IPS DF 6.9 (cell line): ENCODE data around the gene MBOAT2.

Experiments
- DNase-seq: peaks from one replicate; pipeline ENCODE4 v3.0.0-alpha.2; 2013; ENCODE audit warnings: low read depth, low spot score
- H3K27ac ChIP-seq: one replicate; pipeline ENCODE4 v1.5.1; 2013; ENCODE audit warnings: low read length, control low read depth
- H3K27me3 ChIP-seq: 2 replicates; pipeline ENCODE4 v1.6.1; 2013; ENCODE audit warnings: mild to moderate bottlenecking, low read length; ENCODE audit not compliant: control insufficient read depth, insufficient read depth
- H3K36me3 ChIP-seq: 2 replicates; pipeline ENCODE4 v1.6.1; 2013; ENCODE audit warnings: low read length; ENCODE audit not compliant: control insufficient read depth, insufficient read depth
- H3K4me1 ChIP-seq: 2 replicates; pipeline ENCODE4 v1.6.1; 2013; ENCODE audit warnings: low read length; ENCODE audit not compliant: control insufficient read depth, insufficient read depth
- H3K4me3 ChIP-seq: 2 replicates; pipeline ENCODE4 v1.5.1; 2013; ENCODE audit warnings: mild to moderate bottlenecking, low read length
- H3K9me3 ChIP-seq: 2 replicates; pipeline ENCODE4 v1.6.1; 2013; ENCODE audit warnings: low read length, inconsistent platforms; ENCODE audit not compliant: control insufficient read depth, insufficient read depth
- WGBS: extraction: QIAGEN DNeasy Blood & Tissue Kit; methylation state at CpG from one replicate; pipeline ENCODE4 v1.1.7; 2013; ENCODE audit warnings: mixed read lengths, missing lambda C conversion rate; ENCODE audit not compliant: insufficient read length, insufficient coverage; 5-methylcytosine and 5-hydroxymethylcytosine counted together

Gene MBOAT2

GRCh38 chr2:8863331-8863953, 140.0 kb downstream of the MBOAT2 start:
- Histone ChIP-seq H3K9me3 (no peaks in the 10 kb centered on the region), H3K27ac (no peak overlapping the region), H3K4me1 (no peaks in the 10 kb centered on the region), H3K27me3 (no peaks in the 10 kb centered on the region), H3K36me3 (no peaks in the 10 kb centered on the region), H3K4me3 (no peak overlapping the region)
- no CpG with 5 or more reads among the region's 10 CpGs for WGBS
- DNase-seq: no peak

GRCh38 chr2:8862230-8862629, 141.3 kb downstream of the MBOAT2 start:
- H3K9me3 ChIP-seq: no peaks in the 10 kb centered on the region
- no peak for DNase-seq
- H3K27ac ChIP-seq: no peak overlapping the region
- WGBS: no CpG with 5 or more reads among the region's 7 CpGs
- H3K4me3 ChIP-seq: no peak overlapping the region
- no peaks in the 10 kb centered on the region for H3K27me3 ChIP-seq
- no peaks in the 10 kb centered on the region for H3K36me3 ChIP-seq
- no peaks in the 10 kb centered on the region for H3K4me1 ChIP-seq

GRCh38 chr2:8861797-8862196, 141.7 kb downstream of the MBOAT2 start:
- Histone ChIP-seq H3K36me3 (no peaks in the 10 kb centered on the region), H3K4me1 (no peaks in the 10 kb centered on the region), H3K9me3 (no peaks in the 10 kb centered on the region), H3K27me3 (no peaks in the 10 kb centered on the region), H3K4me3 (no peak overlapping the region), H3K27ac (no peak overlapping the region)
- WGBS: no CpG with 5 or more reads among the region's 1 CpG
- DNase-seq: no peak

GRCh38 chr2:8860239-8860638, 143.2 kb downstream of the MBOAT2 start:
- H3K4me3 ChIP-seq: no peak overlapping the region
- WGBS: no CpG with 5 or more reads among the region's 2 CpGs
- no peak for DNase-seq
- no peaks in the 10 kb centered on the region for H3K36me3 ChIP-seq
- no peaks in the 10 kb centered on the region for H3K9me3 ChIP-seq
- no peaks in the 10 kb centered on the region for H3K4me1 ChIP-seq
- H3K27ac ChIP-seq: no peak overlapping the region
- H3K27me3 ChIP-seq: no peaks in the 10 kb centered on the region

GRCh38 chr2:8858910-8859309, 144.6 kb downstream of the MBOAT2 start:
- DNase-seq: no peak
- Histone ChIP-seq H3K27me3 (no peaks in the 10 kb centered on the region), H3K4me3 (no peak overlapping the region), H3K36me3 (no peaks in the 10 kb centered on the region), H3K4me1 (no peaks in the 10 kb centered on the region), H3K9me3 (no peaks in the 10 kb centered on the region), H3K27ac (no peak overlapping the region)
- no CpG with 5 or more reads among the region's 1 CpG for WGBS

- H3K27me3 ChIP-seq: no peaks in the 10 kb centered on the region
- DNase-seq: no peak
- no CpG with 5 or more reads among the region's 7 CpGs for WGBS
Observed at GRCh38 chr2:8858264-8858663, 145.2 kb downstream of the MBOAT2 start.

GRCh38 chr2:8857709-8858108, 145.8 kb downstream of the MBOAT2 start:
- no peaks in the 10 kb centered on the region for H3K36me3 ChIP-seq
- DNase-seq: no peak
- no peak overlapping the region for H3K4me3 ChIP-seq
- H3K27me3 ChIP-seq: no peaks in the 10 kb centered on the region
- no CpG with 5 or more reads among the region's 11 CpGs for WGBS
- no peaks in the 10 kb centered on the region for H3K4me1 ChIP-seq
- H3K9me3 ChIP-seq: no peaks in the 10 kb centered on the region
- no peak overlapping the region for H3K27ac ChIP-seq

More at GRCh38 chr2:8858264-8858663, 145.2 kb downstream of the MBOAT2 start:
- Histone ChIP-seq H3K4me3 (no peak overlapping the region), H3K36me3 (no peaks in the 10 kb centered on the region), H3K4me1 (no peaks in the 10 kb centered on the region), H3K27ac (no peak overlapping the region), H3K9me3 (no peaks in the 10 kb centered on the region)

GRCh38 chr2:8856176-8856575, 147.3 kb downstream of the MBOAT2 start:
- WGBS: no CpG with 5 or more reads among the region's 2 CpGs
- no peaks in the 10 kb centered on the region for H3K36me3 ChIP-seq
- no peak overlapping the region for H3K27ac ChIP-seq
- no peaks in the 10 kb centered on the region for H3K27me3 ChIP-seq
- DNase-seq: no peak
- H3K4me1 ChIP-seq: no peaks in the 10 kb centered on the region
- H3K4me3 ChIP-seq: no peak overlapping the region
- no peaks in the 10 kb centered on the region for H3K9me3 ChIP-seq

GRCh38 chr2:8855010-8855409, 148.5 kb downstream of the MBOAT2 start:
- Histone ChIP-seq H3K4me1 (no peaks in the 10 kb centered on the region), H3K36me3 (no peaks in the 10 kb centered on the region), H3K27me3 (no peaks in the 10 kb centered on the region), H3K9me3 (no peaks in the 10 kb centered on the region), H3K4me3 (no peak overlapping the region), H3K27ac (no peak overlapping the region)
- WGBS: no CpG with 5 or more reads among the region's 3 CpGs
- no peak for DNase-seq

- Histone ChIP-seq H3K36me3 (no peaks in the 10 kb centered on the region), H3K27ac (no peak overlapping the region), H3K4me1 (no peaks in the 10 kb centered on the region), H3K9me3 (no peaks in the 10 kb centered on the region), H3K27me3 (no peaks in the 10 kb centered on the region), H3K4me3 (no peak overlapping the region)
- no CpG with 5 or more reads among the region's 4 CpGs for WGBS
- DNase-seq: no peak
Observed at GRCh38 chr2:8853426-8853825, 150.1 kb downstream of the MBOAT2 start.

GRCh38 chr2:8851811-8852560, 151.5 kb downstream of the MBOAT2 start:
- no CpG with 5 or more reads among the region's 10 CpGs for WGBS
- Histone ChIP-seq H3K27me3 (no peaks in the 10 kb centered on the region), H3K4me3 (no peak overlapping the region), H3K36me3 (no peaks in the 10 kb centered on the region), H3K27ac (no peak overlapping the region), H3K9me3 (no peaks in the 10 kb centered on the region), H3K4me1 (no peaks in the 10 kb centered on the region)
- DNase-seq: no peak
